Activated CD8-positive, alpha-beta T cell treated with anti-CD3 and anti-CD28 coated beads, Interleukin-2, amount 10 ng/mL, durations not matched to agents 7 days and 5 days (primary cell): ENCODE data around the gene CTSD. TPM values are rescaled to one million over a fixed set of nuclear protein-coding genes. Genes with fewer than 3 reads are reported as not detected.
A peak's percentile ranks its signal among the peaks of the same experiment; 100 is the strongest.

ENCODE experiments used
- ATAC-seq: fragments of 150-1000 bp; cut with Tn5 transposase; one replicate; pipeline ENCODE4 v1.10.0; 2021; ENCODE audit warnings: moderate library complexity
- CTCF ChIA-PET: fragments of 350-600 bp; sonication (Branson Sonifier 250); formaldehyde crosslinking; loops from one replicate; lab custom pipeline; 2021; ENCODE audit warnings: antibody characterized with exemption; lab: Charles Lee
- POLR2A ChIA-PET: fragments of 350-600 bp; sonication (Branson Sonifier 250); formaldehyde crosslinking; loops from one replicate; lab custom pipeline; 2021; ENCODE audit warnings: antibody characterized with exemption; lab: Charles Lee
- DNase-seq: peaks from one replicate; pipeline ENCODE4 v3.0.0-alpha.2; 2020
- H3K27ac Mint-ChIP-seq: one replicate; pipeline ENCODE4 v1.8.0; 2021; ENCODE audit warnings: mild to moderate bottlenecking, mixed read lengths
- H3K27me3 Mint-ChIP-seq: one replicate; pipeline ENCODE4 v1.8.0; 2021; ENCODE audit warnings: low read depth, mixed read lengths
- H3K36me3 Mint-ChIP-seq: one replicate; pipeline ENCODE4 v1.8.0; 2021; ENCODE audit warnings: low read depth, mixed read lengths
- H3K4me1 Mint-ChIP-seq: one replicate; pipeline ENCODE4 v1.8.0; 2021; ENCODE audit warnings: low read depth, mixed read lengths
- H3K4me3 Mint-ChIP-seq: one replicate; pipeline ENCODE4 v1.8.0; 2021; ENCODE audit warnings: mild to moderate bottlenecking, mixed read lengths
- H3K9me3 Mint-ChIP-seq: one replicate; pipeline ENCODE4 v1.8.0; 2022; ENCODE audit warnings: mixed read lengths; ENCODE audit not compliant: insufficient read depth
- total RNA-seq, 2 experiments: library from RNA; stranded (reverse); gene quantifications; one replicate each; pipeline ENCODE4 v1.2.3, GENCODE V29; 2021

CTSD gene
- total RNA-seq, 2 experiments from 2014 or later: 153 to 172 TPM

GRCh38 chr11:1728301-1728700 is 35.4 kb downstream of the CTSD start:
- Mint-ChIP-seq H3K27me3 (peaks cover 27% of the 10 kb centered on the region), H3K4me3 (no peak overlapping the region), H3K27ac (peak overlapping the region; percentile 16), H3K4me1 (peaks cover 51% of the 10 kb centered on the region), H3K9me3 (no peaks in the 10 kb centered on the region), H3K36me3 (no peaks in the 10 kb centered on the region)
- ChIA-PET CTCF (no interaction called here), POLR2A (no interaction called here)
- DNase-seq (no peak), ATAC-seq (no peak)

GRCh38 chr11:1727861-1728260 is 35.9 kb downstream of the CTSD start:
- peaks cover 28% of the 10 kb centered on the region for H3K27me3 Mint-ChIP-seq
- no peak overlapping the region for H3K4me3 Mint-ChIP-seq
- ATAC-seq (no peak), DNase-seq (no peak)
- peaks cover 49% of the 10 kb centered on the region for H3K4me1 Mint-ChIP-seq
- ChIA-PET CTCF (no interaction called here), POLR2A (no interaction called here)
- H3K36me3 Mint-ChIP-seq: no peaks in the 10 kb centered on the region
- no peaks in the 10 kb centered on the region for H3K9me3 Mint-ChIP-seq
- H3K27ac Mint-ChIP-seq: peak overlapping the region; percentile 16

- Mint-ChIP-seq H3K4me1 (peaks cover 49% of the 10 kb centered on the region), H3K27me3 (peaks cover 30% of the 10 kb centered on the region), H3K9me3 (no peaks in the 10 kb centered on the region), H3K27ac (no peak overlapping the region), H3K4me3 (no peak overlapping the region), H3K36me3 (no peaks in the 10 kb centered on the region)
- CTCF ChIA-PET: interaction anchor here (1.2 kb wide), 1 partner anchor 33 kb away, joined by 6 read pairs; no protein-coding TSS in a partner anchor
- ATAC-seq (no peak), DNase-seq (no peak)
- POLR2A ChIA-PET: no interaction called here
These were observed 36.5 kb downstream of the CTSD start for GRCh38 chr11:1727096-1727690.

- Mint-ChIP-seq H3K9me3 (no peaks in the 10 kb centered on the region), H3K36me3 (no peaks in the 10 kb centered on the region), H3K4me3 (no peak overlapping the region), H3K27me3 (peaks cover 21% of the 10 kb centered on the region), H3K27ac (no peak overlapping the region), H3K4me1 (no peaks in the 10 kb centered on the region)
- ATAC-seq: no peak
- CTCF ChIA-PET: interaction anchor here (1.0 to 1.5 kb wide), 2 partner anchors 13 to 113 kb away, joined by 3 to 6 read pairs; no protein-coding TSS in a partner anchor
- no peak for DNase-seq
- POLR2A ChIA-PET: no interaction called here
These were observed 43.9 kb downstream of the CTSD start for GRCh38 chr11:1719781-1720180.

GRCh38 chr11:1718326-1718725 is 45.4 kb downstream of the CTSD start:
- Mint-ChIP-seq H3K27me3 (peaks cover 19% of the 10 kb centered on the region), H3K36me3 (no peaks in the 10 kb centered on the region), H3K4me3 (no peak overlapping the region), H3K9me3 (no peaks in the 10 kb centered on the region), H3K4me1 (no peaks in the 10 kb centered on the region), H3K27ac (no peak overlapping the region)
- DNase-seq (no peak), ATAC-seq (no peak)
- POLR2A ChIA-PET: no interaction called here
- CTCF ChIA-PET: interaction anchor here (1.3 to 1.5 kb wide), 2 partner anchors 24 to 114 kb away, joined by 6 to 8 read pairs; no protein-coding TSS in a partner anchor

GRCh38 chr11:1717745-1718144 is 46.0 kb downstream of the CTSD start:
- DNase-seq: no peak

GRCh38 chr11:1714908-1715885 is 48.5 kb downstream of the CTSD start:
- CTCF ChIA-PET: interaction anchor here (1.5 kb wide), 1 partner anchor 62 kb away, joined by 4 read pairs; no protein-coding TSS in a partner anchor

More at GRCh38 chr11:1717745-1718144, 46.0 kb downstream of the CTSD start:
- ChIA-PET POLR2A (no interaction called here), CTCF (no interaction called here)
- ATAC-seq: no peak
- H3K9me3 Mint-ChIP-seq: no peaks in the 10 kb centered on the region
- no peaks in the 10 kb centered on the region for H3K36me3 Mint-ChIP-seq
- H3K27ac Mint-ChIP-seq: no peak overlapping the region
- no peak overlapping the region for H3K4me3 Mint-ChIP-seq
- peaks cover 16% of the 10 kb centered on the region for H3K27me3 Mint-ChIP-seq
- H3K4me1 Mint-ChIP-seq: no peaks in the 10 kb centered on the region

GRCh38 chr11:1708716-1709115 is 55.0 kb downstream of the CTSD start:
- no peak for DNase-seq
- CTCF ChIA-PET: interaction anchor here (2.5 to 5.3 kb wide), 3 partner anchors 15 to 124 kb away, joined by 11 to 35 read pairs (median 28); no protein-coding TSS in a partner anchor
- H3K9me3 Mint-ChIP-seq: no peaks in the 10 kb centered on the region
- no peak overlapping the region for H3K27ac Mint-ChIP-seq
- no peak for ATAC-seq
- H3K4me3 Mint-ChIP-seq: no peak overlapping the region
- H3K27me3 Mint-ChIP-seq: peaks cover 34% of the 10 kb centered on the region
- POLR2A ChIA-PET: no interaction called here
- H3K4me1 Mint-ChIP-seq: peaks cover 23% of the 10 kb centered on the region
- no peaks in the 10 kb centered on the region for H3K36me3 Mint-ChIP-seq

More at GRCh38 chr11:1714908-1715885, 48.5 kb downstream of the CTSD start:
- Mint-ChIP-seq H3K4me1 (no peaks in the 10 kb centered on the region), H3K27me3 (peaks cover 19% of the 10 kb centered on the region), H3K27ac (no peak overlapping the region), H3K9me3 (no peaks in the 10 kb centered on the region), H3K36me3 (no peaks in the 10 kb centered on the region), H3K4me3 (no peak overlapping the region)
- ATAC-seq (no peak), DNase-seq (no peak)
- POLR2A ChIA-PET: no interaction called here

GRCh38 chr11:1707751-1708150 is 56.0 kb downstream of the CTSD start:
- DNase-seq: no peak
- POLR2A ChIA-PET: no interaction called here
- CTCF ChIA-PET: interaction anchor here (0.9 to 5.3 kb wide), 4 partner anchors 14 to 125 kb away, joined by 5 to 35 read pairs (median 20); no protein-coding TSS in a partner anchor
- H3K4me1 Mint-ChIP-seq: peaks cover 23% of the 10 kb centered on the region
- ATAC-seq: no peak
- H3K27ac Mint-ChIP-seq: no peak overlapping the region
- H3K9me3 Mint-ChIP-seq: peaks cover 4% of the 10 kb centered on the region
- no peak overlapping the region for H3K4me3 Mint-ChIP-seq
- peaks cover 34% of the 10 kb centered on the region for H3K27me3 Mint-ChIP-seq
- H3K36me3 Mint-ChIP-seq: peaks cover 1% of the 10 kb centered on the region

GRCh38 chr11:1706634-1707400 is 56.9 kb downstream of the CTSD start:
- H3K27me3 Mint-ChIP-seq: peaks cover 33% of the 10 kb centered on the region
- H3K9me3 Mint-ChIP-seq: peaks cover 10% of the 10 kb centered on the region
- peak; percentile 44 for DNase-seq
- ChIA-PET POLR2A (interaction anchor here (1.0 kb wide), 1 partner anchor 50 kb away, joined by 3 read pairs; no protein-coding TSS in a partner anchor), CTCF (interaction anchor here (0.8 to 5.3 kb wide), 10 partner anchors 13 to 295 kb away, joined by 3 to 35 read pairs (median 4); no protein-coding TSS in a partner anchor)
- no peak overlapping the region for H3K4me3 Mint-ChIP-seq
- peaks cover 25% of the 10 kb centered on the region for H3K4me1 Mint-ChIP-seq
- ATAC-seq: peak; percentile 44
- H3K27ac Mint-ChIP-seq: no peak overlapping the region
- H3K36me3 Mint-ChIP-seq: peaks cover 6% of the 10 kb centered on the region
